ENCODE results near the gene TMEM100. TPM values are rescaled to one million over a fixed set of nuclear protein-coding genes. Genes with fewer than 3 reads are reported as not detected.
A peak's percentile ranks its signal among the peaks of the same experiment; 100 is the strongest.

Gene TMEM100
- total and polyA plus RNA-seq, 3 experiments from 2014 or later: not detected

DNA sequence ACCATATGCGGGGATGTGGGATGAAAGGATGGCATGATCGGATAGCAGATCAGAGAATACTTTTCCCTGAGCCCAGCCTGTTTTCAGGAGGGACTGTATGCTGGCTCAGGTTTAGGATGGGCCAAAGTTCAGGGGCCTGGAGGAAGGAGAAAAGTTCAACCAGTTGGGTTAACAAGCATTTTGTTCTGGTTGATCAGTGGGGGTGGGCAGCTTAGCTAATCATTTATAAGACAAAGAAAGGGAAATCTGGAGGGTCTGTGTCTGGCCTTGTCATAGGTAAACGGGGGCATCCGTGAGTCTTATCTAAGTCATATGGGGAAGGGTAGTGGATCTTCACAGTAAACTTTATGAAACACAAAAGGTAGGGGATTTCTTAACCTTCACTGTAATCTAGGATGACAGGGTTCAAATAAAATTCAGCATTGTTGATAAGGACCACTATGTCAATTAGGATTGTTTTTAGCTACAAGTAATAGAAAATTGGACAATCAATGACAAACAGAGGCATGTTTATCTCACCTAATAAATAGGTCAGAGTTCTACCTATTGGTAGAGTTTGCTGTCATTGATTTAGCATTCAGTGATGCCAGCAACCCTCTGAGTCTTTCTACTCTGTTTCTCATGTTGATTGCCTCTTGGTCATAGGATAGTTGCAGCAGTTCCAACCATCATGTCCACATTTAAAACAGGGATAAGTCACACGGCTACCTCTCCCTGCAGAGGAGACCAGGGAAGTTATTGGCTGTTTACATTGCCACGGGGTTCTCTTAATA is 39.6 kb upstream of the TMEM100 start:
- H3K27me3 Mint-ChIP-seq: no peaks in the 10 kb centered on the region
- peaks cover 0 to 2% (median 2%) of the 10 kb centered on the region in 3 donors for H3K4me1 Mint-ChIP-seq
- Histone ChIP-seq H3K9me3 (ENCODE audit: low read length) (no peaks in the 10 kb centered on the region), H3K27me3 (ENCODE audit: insufficient read depth, low read length, poor library complexity, severe bottlenecking) (no peaks in the 10 kb centered on the region), H3K27ac (ENCODE audit: low read depth, low read length) (no peak overlapping the region), H3K36me3 (ENCODE audit: insufficient read depth, low read length) (no peaks in the 10 kb centered on the region), H3K4me1 (ENCODE audit: insufficient read depth, low read length) (no peaks in the 10 kb centered on the region), H3K4me3 (ENCODE audit: low read length) (no peak overlapping the region)
- H3K4me3 Mint-ChIP-seq: no peak overlapping the region
- peaks cover 0 to 2% (median 0%) of the 10 kb centered on the region in 3 donors for H3K36me3 Mint-ChIP-seq
- peak overlapping the region in 1 of 8 donors; percentile 51 for H3K27ac Mint-ChIP-seq
- no peak for DNase-seq
- H3K9me3 Mint-ChIP-seq: no peaks in the 10 kb centered on the region
- POLR2A ChIA-PET: no interaction called here
- CTCF ChIA-PET: no interaction called here

- H3K36me3 ChIP-seq (ENCODE audit: insufficient read depth, low read length): no peaks in the 10 kb centered on the region
- CTCF ChIA-PET: no interaction called here
- H3K4me3 ChIP-seq (ENCODE audit: low read length): no peak overlapping the region
- no peak for DNase-seq
- Mint-ChIP-seq H3K4me3 (no peak overlapping the region), H3K4me1 (peaks cover 0 to 2% (median 2%) of the 10 kb centered on the region in 3 donors), H3K27ac (no peak overlapping the region), H3K27me3 (no peaks in the 10 kb centered on the region), H3K36me3 (no peaks in the 10 kb centered on the region), H3K9me3 (no peaks in the 10 kb centered on the region)
- H3K4me1 ChIP-seq (ENCODE audit: insufficient read depth, low read length): no peaks in the 10 kb centered on the region
- no peaks in the 10 kb centered on the region for H3K27me3 ChIP-seq (ENCODE audit: insufficient read depth, low read length, poor library complexity, severe bottlenecking)
- no peak overlapping the region for H3K27ac ChIP-seq (ENCODE audit: low read depth, low read length)
- POLR2A ChIA-PET: no interaction called here
- H3K9me3 ChIP-seq (ENCODE audit: low read length): no peaks in the 10 kb centered on the region
These were observed 38.1 kb upstream of the TMEM100 start for GRCh38 chr17:55760643-55761355.

- H3K27ac Mint-ChIP-seq: no peak overlapping the region
- Histone ChIP-seq H3K27me3 (ENCODE audit: insufficient read depth, low read length, poor library complexity, severe bottlenecking) (no peaks in the 10 kb centered on the region), H3K9me3 (ENCODE audit: low read length) (no peaks in the 10 kb centered on the region), H3K4me1 (ENCODE audit: insufficient read depth, low read length) (no peaks in the 10 kb centered on the region), H3K36me3 (ENCODE audit: insufficient read depth, low read length) (no peaks in the 10 kb centered on the region), H3K4me3 (ENCODE audit: low read length) (no peak overlapping the region), H3K27ac (ENCODE audit: low read depth, low read length) (no peak overlapping the region)
- H3K9me3 Mint-ChIP-seq: no peaks in the 10 kb centered on the region
- ChIA-PET CTCF (no interaction called here), POLR2A (no interaction called here)
- H3K36me3 Mint-ChIP-seq: peaks cover 0 to 2% (median 0%) of the 10 kb centered on the region in 3 donors
- no peaks in the 10 kb centered on the region for H3K27me3 Mint-ChIP-seq
- no peak overlapping the region for H3K4me3 Mint-ChIP-seq
- peaks cover 2 to 5% (median 2%) of the 10 kb centered on the region in 3 donors for H3K4me1 Mint-ChIP-seq
- DNase-seq: no peak
These were observed 35.5 kb upstream of the TMEM100 start for GRCh38 chr17:55758171-55758570.

DNA sequence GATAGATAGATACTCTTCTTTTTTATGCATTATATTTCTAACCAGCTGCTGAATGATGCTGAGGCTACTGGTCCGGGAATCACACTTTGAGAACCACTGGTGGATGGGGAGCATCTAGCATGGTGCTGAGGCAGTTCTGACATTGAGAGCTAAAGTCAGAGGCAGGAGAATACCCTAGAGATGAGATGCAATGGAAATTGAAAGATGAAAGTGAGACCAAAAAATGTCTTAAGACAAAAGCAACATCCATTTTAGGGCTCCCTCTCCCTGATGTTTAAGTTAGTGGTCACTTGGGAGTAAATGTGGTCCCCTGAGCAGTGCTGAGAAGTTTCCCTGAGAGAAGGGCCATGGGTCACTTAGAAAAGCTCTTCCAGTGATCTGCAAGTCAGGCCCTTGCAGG is 35.0 kb upstream of the TMEM100 start:
- Mint-ChIP-seq H3K27me3 (no peaks in the 10 kb centered on the region), H3K4me3 (no peak overlapping the region), H3K4me1 (peaks cover 5 to 8% (median 6%) of the 10 kb centered on the region in 3 donors), H3K9me3 (no peaks in the 10 kb centered on the region), H3K36me3 (peaks cover 0 to 2% (median 0%) of the 10 kb centered on the region in 3 donors), H3K27ac (no peak overlapping the region)
- ChIA-PET POLR2A (no interaction called here), CTCF (no interaction called here)
- Histone ChIP-seq H3K4me1 (ENCODE audit: insufficient read depth, low read length) (no peaks in the 10 kb centered on the region), H3K9me3 (ENCODE audit: low read length) (no peaks in the 10 kb centered on the region), H3K27me3 (ENCODE audit: insufficient read depth, low read length, poor library complexity, severe bottlenecking) (no peaks in the 10 kb centered on the region), H3K4me3 (ENCODE audit: low read length) (no peak overlapping the region), H3K36me3 (ENCODE audit: insufficient read depth, low read length) (no peaks in the 10 kb centered on the region), H3K27ac (ENCODE audit: low read depth, low read length) (no peak overlapping the region)
- no peak for DNase-seq

DNA sequence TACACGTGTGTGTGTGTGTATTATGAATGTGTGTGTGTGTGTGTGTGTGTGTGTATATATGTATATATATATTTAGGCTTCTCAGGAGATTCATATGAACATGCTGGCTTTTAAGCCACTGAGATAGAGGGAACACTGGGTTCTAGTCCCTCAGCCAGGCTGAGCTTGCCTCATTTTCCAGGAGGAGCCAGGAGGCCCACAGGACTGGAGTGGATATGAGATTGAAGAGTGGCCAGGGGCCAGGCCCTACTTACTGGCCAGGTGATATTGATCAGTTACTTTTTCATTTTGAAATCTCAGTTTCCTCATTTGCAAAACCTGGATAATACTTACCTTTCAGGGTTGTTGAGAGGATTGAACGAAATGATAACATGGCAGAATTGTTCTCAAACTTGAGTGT is 34.0 kb upstream of the TMEM100 start:
- Mint-ChIP-seq H3K27me3 (no peaks in the 10 kb centered on the region), H3K27ac (no peak overlapping the region), H3K4me1 (peaks cover 9 to 15% (median 12%) of the 10 kb centered on the region in 3 donors), H3K9me3 (no peaks in the 10 kb centered on the region), H3K4me3 (no peak overlapping the region), H3K36me3 (peaks cover 0 to 2% (median 0%) of the 10 kb centered on the region in 3 donors)
- Histone ChIP-seq H3K4me3 (ENCODE audit: low read length) (no peak overlapping the region), H3K27ac (ENCODE audit: low read depth, low read length) (no peak overlapping the region), H3K9me3 (ENCODE audit: low read length) (no peaks in the 10 kb centered on the region), H3K27me3 (ENCODE audit: insufficient read depth, low read length, poor library complexity, severe bottlenecking) (no peaks in the 10 kb centered on the region), H3K36me3 (ENCODE audit: insufficient read depth, low read length) (no peaks in the 10 kb centered on the region), H3K4me1 (ENCODE audit: insufficient read depth, low read length) (no peaks in the 10 kb centered on the region)
- DNase-seq: no peak
- POLR2A ChIA-PET: no interaction called here
- CTCF ChIA-PET: no interaction called here

DNA sequence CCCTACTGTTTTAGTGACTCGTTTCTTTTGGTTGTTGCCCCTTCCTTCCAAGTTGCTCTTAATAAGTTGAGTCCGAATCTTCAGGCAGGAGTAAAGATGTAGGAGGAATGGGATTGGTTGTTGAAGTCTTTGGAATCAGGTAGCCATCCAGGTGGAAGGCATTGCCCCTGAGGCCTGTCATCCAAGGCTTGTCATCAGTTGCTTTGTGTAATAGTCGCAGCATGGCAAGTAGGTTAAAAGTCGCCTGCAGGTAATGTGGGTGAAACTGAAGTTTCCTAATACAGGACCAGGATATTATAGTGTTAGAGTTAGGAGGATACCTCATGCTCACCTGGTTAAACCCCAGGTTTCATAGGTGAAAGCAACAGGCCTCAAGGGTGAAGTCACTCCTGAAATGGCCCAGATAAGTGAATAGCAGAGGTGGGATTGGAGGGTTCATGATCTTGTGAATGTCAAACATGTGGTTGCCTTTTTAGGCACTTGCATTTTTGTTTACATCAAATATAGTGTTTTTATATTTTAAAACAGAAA is 29.1 kb upstream of the TMEM100 start:
- no peaks in the 10 kb centered on the region for H3K9me3 ChIP-seq (ENCODE audit: low read length)
- H3K9me3 Mint-ChIP-seq: no peaks in the 10 kb centered on the region
- peak overlapping the region; percentile 65 for H3K4me3 ChIP-seq (ENCODE audit: low read length)
- H3K27ac Mint-ChIP-seq: peak overlapping the region; percentile 44 to 92 (median 74)
- peaks cover 0 to 18% of the 10 kb centered on the region in 2 donors for H3K27me3 Mint-ChIP-seq
- H3K36me3 ChIP-seq (ENCODE audit: insufficient read depth, low read length): no peaks in the 10 kb centered on the region
- peaks cover 20 to 29% (median 23%) of the 10 kb centered on the region in 3 donors for H3K4me1 Mint-ChIP-seq
- CTCF ChIA-PET: interaction anchor here (1.1 to 1.2 kb wide), 3 partner anchors 13 to 17 kb away, joined by 3 to 6 read pairs (median 3); no protein-coding TSS in a partner anchor
- POLR2A ChIA-PET: no interaction called here
- H3K36me3 Mint-ChIP-seq: peaks cover 0 to 2% (median 0%) of the 10 kb centered on the region in 3 donors
- no peaks in the 10 kb centered on the region for H3K27me3 ChIP-seq (ENCODE audit: insufficient read depth, low read length, poor library complexity, severe bottlenecking)
- DNase-seq: no peak
- no peaks in the 10 kb centered on the region for H3K4me1 ChIP-seq (ENCODE audit: insufficient read depth, low read length)
- H3K27ac ChIP-seq (ENCODE audit: low read depth, low read length): peak overlapping the region; percentile 57
- H3K4me3 Mint-ChIP-seq: peak overlapping the region; percentile 72 to 93 (median 85)

DNA sequence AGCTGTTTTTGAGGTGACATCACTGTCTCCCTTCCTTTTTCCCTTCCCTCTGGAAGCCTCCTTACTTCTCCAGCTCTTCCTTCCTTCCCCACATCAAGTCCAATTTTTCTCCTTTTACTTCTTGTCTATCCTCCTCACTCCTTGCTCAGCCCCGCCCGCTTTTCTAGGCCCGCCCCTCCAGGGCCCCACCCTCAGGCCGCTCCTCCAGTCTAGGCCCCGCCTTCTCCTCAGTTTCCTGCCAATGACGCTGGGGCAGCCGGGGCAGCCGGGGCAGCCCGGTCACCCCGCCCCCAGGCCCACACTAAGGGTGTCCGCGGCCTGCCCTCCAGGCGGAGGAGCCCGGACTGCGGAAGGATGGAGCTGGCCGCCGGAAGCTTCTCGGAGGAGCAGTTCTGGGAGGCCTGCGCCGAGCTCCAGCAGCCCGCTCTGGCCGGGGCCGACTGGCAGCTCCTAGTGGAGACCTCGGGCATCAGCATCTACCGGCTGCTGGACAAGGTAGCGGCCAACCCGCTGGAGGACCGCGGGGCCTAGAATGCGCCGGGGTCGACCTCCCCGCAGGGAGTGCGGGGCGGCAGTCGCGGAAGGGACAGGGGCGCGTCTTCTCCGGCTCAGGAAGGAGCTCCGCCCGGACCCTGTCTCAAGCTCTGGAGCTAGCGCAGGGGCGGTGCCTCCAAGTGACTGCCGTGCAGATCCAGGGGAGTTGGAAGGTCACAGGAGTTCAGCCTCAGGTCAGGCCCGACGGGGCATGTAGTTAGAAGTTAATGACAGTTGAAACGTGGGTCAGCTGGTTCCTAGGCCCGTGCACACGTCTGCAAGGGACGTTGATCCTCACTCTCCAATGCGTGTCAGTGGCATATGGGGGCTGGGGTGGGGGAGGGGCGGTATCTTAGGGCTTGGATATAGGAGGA is 28.3 kb upstream of the TMEM100 start, which contains the start of gene PCTP:
Gene PCTP (plus strand): TSS at position 302 of the 908 bp plus-strand sequence. CDS start 53 bp downstream, at position 355.
- Mint-ChIP-seq H3K4me3 (peak within 1 kb of the TSS; percentile 72 to 93 (median 85)), H3K9me3 (no peaks in the 10 kb centered on the region), H3K27ac (peak within 1 kb of the TSS; percentile 44 to 92 (median 74)), H3K4me1 (peaks cover 20 to 29% (median 23%) of the 10 kb centered on the region in 3 donors), H3K36me3 (peaks cover 0 to 2% (median 0%) of the 10 kb centered on the region in 3 donors), H3K27me3 (peaks cover 0 to 23% of the 10 kb centered on the region in 2 donors)
- peak within 1 kb of the TSS; percentile 65 for H3K4me3 ChIP-seq (ENCODE audit: low read length)
- no peaks in the 10 kb centered on the region for H3K9me3 ChIP-seq (ENCODE audit: low read length)
- H3K36me3 ChIP-seq (ENCODE audit: insufficient read depth, low read length): no peaks in the 10 kb centered on the region
- DNase-seq: peak; percentile 60 to 80 (median 69)
- no peaks in the 10 kb centered on the region for H3K27me3 ChIP-seq (ENCODE audit: insufficient read depth, low read length, poor library complexity, severe bottlenecking)
- POLR2A ChIA-PET: no interaction called here
- H3K4me1 ChIP-seq (ENCODE audit: insufficient read depth, low read length): no peaks in the 10 kb centered on the region
- CTCF ChIA-PET: interaction anchor here (0.7 to 1.2 kb wide), 4 partner anchors 9 to 18 kb away, joined by 3 to 6 read pairs (median 3); no protein-coding TSS in a partner anchor
- peak within 1 kb of the TSS; percentile 57 for H3K27ac ChIP-seq (ENCODE audit: low read depth, low read length)
